Epidermal melanocyte (primary cell): ENCODE data around the gene ZBTB40.

Experiments
- DNase-seq: peaks from one replicate; pipeline ENCODE4 v3.0.0; 2011; ENCODE audit warnings: low spot score; ENCODE audit not compliant: insufficient read length

Gene ZBTB40

DNA sequence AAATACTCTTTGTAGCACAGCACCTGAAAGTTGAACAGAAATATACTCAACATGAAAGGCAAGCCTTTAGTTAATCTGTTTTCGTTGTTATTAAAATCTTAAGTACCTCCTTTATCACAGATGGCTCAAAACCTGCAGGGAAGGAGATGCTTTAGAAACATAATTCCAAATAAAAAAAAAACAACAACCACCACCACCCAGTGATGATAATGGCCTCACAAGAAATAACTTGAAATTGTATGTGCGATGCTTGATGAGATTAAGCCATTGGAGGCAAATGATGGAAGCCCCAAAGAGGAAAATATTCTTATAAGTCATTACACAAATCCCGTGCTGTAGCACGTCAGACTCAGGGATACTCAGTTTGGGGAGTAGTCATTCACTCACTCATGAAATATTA lies 24.9 kb upstream of the ZBTB40 start:
- DNase-seq = no peak

DNA sequence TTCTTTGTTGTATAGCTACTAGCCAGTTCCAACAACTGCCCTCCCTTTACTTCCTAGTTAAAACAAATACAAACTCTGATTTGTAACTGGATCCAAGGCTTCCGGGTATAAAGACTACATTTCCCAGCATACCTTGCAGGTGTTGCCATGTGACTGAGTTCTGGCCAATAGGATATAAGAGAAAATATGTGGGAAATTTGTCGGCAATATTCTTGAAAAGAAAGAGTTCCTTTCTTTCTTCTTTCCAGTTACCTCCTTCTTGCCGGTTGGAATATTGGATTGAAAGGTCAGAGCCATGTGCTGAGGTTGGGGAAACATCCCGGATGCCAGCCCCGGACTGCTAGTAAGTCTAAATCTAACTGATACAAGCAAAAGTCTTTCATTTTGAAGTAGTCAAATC lies 23.0 kb upstream of the ZBTB40 start:
- peak; percentile 78 for DNase-seq

DNA sequence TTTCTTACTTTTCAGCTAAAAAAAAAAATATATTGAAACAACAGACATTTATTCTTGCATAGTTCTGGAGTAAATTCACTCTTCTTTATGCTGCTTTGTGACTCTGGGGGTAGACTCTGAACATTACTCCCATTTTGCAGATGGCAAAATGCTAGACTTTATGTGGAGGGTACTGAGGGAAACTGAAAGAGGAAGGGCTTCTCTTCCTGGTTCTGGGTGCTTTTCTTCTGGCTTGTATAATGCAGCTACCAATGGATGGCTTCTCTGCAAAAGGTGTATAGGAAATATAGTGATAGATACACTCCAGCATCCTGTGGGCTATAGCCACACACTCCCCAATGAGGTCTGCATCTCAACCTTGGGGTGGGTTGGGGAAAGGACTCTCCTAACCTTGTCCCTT lies 19.7 kb upstream of the ZBTB40 start:
- no peak for DNase-seq

DNA sequence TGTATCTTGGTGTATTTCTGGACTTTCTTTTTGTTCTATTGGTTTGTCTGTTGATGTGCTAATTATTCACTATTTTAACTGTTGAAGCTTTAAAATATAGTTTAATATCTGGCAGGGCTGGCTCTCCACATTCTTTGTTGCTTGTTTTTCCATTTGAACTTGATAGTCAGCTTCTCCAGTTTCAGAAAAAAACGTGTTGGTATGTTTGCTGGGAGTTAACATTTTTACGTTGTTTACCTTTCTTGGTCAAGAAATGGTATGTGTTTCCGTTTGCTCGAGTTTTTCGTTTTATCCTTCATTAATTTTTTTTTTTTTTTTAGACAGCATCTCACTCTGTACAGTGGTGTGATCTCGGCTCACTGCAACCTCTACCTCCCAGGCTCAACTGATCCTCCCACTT lies 16.9 kb upstream of the ZBTB40 start:
- DNase-seq = no peak

DNA sequence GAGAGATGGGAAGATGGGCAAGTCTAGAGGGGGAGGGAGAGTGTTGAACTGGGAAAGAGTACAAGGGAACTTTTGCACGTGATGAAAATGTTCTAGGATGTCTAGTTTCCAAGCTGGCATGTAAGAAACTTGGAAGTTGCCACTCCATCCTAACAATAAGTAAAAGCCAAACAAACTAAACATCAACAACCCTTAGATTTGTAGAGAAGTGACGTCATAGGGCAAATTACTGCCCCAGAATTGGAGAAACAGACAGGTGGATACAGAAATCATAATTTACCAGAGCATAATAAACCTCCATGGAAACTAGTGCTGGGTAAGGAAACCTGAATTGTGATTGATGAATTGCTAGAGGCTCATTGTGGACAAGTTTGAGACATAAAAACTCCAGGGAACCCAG lies 14.7 kb upstream of the ZBTB40 start:
- no peak for DNase-seq

DNA sequence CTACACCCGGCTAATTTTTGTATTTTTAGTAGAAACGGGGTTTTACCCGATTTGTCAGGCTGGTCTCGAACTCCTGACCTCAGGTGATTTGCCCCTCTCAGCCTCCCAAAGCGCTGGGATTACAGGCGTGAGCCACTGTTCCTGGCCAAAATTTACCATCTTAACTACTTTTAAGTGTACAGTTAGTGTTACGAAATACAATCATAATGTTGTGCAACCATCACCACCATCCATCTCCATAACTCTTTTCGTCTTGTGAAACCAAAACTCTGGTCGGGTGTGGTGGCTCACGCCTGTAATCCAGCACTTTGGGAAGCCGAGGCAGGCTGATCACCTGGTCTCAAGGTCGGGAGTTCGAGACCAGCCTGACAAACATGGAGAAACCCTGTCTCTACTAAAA lies 14.1 kb upstream of the ZBTB40 start:
- DNase-seq = no peak

DNA sequence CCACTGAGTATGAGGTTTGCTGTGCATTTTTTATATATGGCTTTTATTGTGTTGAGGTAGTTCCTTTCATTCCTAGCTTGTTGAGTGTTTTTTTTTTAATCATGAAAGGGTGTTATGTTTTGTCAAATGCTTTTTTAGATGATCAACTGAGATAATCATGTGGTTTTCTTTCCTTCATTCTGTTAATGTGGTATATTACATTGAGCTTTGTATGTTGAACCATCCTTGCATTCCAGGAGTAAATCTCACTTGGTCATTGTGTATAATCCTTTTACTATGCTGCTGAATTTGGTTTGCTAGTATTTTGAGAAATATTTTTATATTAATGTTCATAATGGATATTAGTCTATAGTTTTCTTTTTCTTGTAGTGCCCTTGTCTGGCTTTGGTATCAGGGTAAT lies 11.1 kb upstream of the ZBTB40 start:
- no peak for DNase-seq

DNA sequence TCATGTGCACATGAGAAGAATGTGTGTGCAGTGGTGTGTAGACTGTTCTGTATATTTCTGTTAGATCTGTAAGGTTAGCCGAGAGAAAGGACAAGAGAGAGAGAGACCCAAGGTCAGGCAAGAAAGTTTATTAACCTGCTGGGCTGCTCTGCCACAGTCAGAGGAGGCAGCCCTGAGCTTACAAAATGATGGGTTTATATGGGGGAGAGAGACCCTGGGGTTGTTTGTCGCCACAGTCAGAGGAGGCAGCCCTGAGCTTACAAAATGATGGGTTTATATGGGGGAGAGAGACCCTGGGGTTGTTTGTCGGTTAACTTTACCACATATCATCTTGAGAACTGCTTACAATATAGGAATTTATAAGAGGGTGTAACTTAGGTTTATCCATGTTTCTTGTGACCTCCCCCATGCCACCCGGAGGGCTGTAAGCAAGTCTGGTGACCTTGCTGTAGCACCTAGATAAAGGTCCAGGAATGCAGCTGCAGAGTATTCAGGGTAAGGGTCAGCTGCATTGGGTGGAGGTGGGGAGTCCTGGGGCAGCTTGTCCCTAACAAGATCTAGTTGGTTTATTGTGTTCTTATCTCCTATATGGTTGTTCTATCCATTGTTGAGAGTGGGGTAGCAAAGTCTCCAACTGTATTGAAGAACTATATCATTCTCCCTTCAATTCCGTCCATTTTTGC lies 9.3 kb upstream of the ZBTB40 start:
- no peak for DNase-seq

DNA sequence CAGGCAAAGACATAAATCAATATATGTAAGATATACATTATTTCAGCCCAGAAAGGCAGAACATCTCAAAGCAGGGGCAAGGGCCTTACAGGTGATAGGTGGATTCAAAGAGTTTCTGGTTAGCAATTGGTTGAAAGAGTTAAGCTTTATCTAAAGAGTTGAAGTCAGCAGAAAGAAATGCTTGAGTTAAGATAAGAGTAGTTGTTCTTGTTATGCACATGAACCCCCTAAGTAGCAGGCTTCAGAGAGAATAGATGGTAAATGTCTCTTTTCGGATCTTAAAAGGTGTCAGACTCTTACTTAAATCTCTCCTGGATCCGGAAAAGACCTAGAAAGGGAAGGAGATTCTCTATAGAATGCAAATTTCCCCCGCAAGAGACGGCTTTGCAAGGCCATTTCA lies 8.3 kb upstream of the ZBTB40 start:
- DNase-seq = no peak

DNA sequence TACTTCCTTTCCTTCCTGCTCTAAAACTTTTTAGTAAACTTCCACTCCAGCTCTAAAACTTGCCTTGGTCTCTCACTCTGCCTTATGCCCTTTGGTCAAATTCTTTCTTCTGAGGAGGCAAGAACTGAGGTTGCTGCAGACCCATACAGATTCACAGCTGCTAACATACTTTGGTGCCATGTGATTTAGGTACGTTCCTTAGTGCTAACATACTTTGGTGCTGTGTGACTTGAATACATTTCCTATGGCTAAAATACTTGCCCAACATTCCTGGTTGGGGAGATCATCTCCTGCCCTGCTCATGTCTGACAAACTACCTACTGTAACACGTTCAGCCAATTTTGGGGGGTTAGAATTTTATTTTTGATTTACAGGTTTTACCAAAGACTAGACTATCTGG lies 6.8 kb upstream of the ZBTB40 start:
- DNase-seq = no peak

DNA sequence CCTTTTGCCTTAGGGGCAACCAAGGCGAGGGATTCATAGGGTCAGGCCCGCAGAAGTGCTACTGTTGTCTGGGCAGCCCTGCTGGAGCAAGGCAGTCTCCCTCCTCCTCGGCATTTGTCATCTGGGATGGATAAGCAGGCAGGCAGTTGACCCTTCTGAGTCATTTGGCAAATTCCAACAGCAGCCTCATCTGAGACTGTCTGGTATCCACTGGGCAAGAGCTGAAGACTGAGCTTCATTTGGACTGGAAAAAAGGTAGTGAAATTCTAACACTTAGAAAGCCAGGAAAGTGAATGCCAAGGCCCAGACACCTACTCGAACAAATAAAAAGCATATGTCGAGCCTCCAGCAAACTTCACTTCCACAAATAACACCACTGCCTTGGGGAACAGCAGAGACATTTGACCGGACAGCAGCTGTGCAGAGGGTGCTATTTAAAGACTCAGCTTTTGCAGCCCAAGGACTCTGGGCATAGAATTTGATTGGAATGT lies 4.0 kb upstream of the ZBTB40 start:
- peak; percentile 46 for DNase-seq

DNA sequence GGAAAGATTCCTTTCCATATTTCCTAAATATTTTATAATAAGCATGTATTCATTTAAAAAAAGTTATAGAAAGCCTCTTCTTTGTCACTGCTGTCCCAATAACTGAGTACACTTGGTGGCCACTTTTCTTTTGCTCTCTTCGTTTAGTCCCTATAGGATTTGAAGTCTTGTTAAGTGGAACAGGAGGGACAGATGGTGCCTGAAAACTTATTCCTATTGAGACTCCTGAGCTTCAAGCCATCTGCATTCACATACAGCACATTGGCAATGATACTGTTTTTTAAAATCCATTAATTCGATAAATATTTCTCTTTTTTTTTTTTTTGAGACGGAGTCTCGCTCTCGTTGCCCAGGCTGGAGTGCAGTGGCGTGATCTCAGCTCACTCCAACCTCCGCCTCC lies 2.0 kb upstream of the ZBTB40 start:
- DNase-seq = no peak

DNA sequence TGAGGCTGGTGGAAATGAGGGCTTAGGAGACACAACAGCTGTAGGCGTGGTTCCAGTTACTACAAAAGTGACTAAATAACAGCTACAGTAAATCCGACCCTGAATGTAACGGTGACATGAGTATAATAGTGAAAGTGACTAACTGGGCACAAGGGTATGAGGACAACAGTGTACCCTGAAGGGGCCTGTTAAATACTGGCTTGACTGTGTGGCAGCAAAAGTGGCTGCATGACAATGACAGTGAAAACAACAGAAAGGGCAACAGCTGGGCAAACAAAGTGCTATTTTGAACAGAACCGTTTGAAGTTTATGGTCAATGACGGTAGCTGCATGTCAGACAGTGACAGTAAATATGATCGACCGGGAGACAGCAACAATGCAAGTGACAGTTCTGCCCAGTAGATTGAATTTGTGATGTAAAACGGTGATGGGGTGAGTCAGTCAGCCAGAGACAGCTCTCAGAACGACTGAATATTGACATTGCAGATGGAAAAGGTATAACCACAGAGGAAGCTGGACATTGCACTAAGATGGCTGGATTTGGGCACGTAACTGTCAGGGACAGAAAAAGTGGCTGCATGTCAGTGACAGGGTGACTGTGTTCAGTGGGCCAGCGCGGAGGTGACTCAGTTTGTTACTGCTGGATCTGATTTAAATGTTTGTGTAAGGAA lies 1.2 kb upstream of the ZBTB40 start:
- no peak for DNase-seq

DNA sequence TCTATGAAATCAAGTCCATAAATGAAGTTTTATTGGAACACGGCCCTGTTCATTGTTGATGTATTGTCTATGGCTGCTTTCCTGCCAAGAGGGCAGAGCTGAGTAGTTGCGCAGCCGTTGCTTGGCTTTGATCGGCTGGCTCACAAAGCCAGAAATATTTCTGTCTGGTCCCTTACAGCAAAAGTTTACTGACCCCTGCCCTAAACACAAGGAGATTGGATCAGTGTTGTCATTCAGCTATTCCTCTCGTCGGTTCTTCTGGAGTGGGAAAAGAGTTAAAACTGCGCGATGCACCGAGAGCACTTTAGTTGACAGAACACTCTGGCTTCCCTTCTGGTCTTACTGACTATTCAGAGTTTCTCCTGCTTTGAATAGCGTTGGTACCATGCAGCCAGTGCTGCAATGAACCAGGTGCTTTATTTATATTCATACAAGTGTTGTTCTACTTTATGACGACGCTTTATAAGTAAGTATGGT lies 868 bp downstream of the ZBTB40 start:
- no peak for DNase-seq

DNA sequence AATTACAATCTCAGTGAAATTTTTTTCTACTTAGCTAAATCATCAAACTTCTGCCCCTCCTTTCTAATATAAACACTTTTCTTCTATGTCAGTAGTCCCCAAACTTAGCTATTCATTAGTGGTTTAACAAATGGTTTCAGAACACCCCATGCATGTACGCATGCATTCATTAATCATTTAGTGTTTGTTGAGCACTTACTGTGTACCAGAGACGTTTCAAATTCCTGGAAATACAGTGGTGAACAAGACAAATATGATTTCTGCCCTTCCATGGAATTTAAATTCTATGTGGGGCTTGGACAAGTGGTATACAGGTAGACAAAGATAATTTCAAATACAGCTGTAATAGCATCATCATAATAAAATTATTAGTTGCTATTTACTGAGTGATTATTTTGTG lies 1.5 kb downstream of the ZBTB40 start:
- no peak for DNase-seq

DNA sequence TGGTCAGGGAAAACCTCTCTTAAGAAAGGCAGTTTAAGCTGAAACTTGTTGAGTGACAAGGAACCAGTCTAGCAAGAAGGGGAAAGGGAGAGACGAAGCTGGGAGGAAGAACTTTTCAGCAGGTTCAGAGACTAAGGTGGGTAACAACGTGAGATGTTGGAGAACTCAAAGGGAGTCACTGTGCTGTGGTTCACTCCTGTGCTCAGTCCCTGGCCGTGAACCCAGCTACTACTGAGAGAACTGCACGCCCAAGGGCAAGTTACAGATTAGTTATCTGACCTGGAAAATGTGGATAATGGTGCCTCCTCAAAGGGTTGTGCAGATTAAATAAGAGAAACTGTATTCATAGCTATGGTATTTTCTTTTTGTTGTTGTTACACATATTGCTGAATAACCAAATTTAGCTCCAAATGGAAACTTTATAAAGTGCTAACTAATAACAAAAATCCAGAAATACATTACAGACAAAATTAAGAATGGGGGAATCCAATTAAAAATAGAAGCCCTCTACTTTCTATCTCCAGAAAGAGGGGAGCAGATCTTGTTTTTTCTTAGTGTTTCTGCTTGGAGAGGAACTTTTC lies 2.9 kb downstream of the ZBTB40 start:
- no peak for DNase-seq

DNA sequence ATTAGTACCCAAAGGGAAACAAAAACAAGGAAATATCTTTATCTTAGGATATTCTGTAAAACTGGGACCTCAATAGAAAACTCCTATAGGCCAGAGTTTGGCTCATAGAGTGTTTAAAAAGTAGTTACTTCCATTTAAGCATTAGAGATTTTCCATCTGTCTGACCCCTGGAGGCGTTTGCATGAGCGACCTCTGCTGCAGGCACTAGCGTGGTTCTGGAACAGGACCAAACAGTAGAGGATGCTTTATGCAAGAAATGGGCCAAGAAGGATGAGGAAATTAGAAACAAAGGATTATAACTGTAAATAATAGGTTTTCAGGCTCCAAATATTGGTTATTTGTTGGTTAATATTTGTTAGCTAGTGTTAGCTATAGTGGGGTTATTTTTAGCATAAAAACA lies 5.7 kb downstream of the ZBTB40 start:
- no peak for DNase-seq

DNA sequence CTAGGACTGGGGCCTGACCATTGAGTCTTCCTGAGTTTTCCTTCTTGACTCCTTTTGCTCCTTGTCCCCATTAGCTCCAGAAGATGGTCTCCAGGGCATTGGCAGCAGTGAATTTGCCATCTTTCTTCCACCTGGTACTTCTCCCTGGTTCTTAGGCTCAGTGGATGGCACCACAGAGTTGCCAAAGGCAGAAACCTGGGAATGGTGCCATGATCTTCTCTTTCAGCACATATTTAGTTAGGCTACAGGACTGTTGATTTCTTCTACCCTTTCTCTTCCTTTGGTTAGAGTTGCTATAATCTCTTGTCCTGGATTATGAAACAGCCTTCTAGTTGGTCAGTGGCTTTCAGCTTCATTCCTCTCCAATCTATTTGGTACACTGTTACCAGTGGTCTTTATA lies 6.2 kb downstream of the ZBTB40 start:
- DNase-seq = no peak

DNA sequence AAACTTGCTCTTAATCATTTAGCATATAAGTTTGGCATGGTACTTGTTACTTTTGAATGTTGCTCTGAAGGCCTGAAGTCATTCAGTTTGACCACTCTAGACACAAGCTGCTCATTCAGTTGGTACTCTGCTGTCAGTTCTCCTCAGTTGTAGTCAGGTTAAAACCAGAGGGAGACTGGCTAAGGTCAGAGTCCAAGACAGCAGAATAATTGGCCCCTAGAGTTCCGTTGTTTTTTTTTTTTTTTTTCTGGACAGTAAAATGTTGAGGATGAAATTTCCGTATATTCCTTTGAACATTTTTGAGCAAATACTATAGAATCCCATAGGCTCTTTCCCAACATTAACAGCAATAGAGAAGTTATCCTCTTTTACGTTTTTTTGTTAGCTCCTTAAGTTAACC lies 9.4 kb downstream of the ZBTB40 start:
- no peak for DNase-seq

DNA sequence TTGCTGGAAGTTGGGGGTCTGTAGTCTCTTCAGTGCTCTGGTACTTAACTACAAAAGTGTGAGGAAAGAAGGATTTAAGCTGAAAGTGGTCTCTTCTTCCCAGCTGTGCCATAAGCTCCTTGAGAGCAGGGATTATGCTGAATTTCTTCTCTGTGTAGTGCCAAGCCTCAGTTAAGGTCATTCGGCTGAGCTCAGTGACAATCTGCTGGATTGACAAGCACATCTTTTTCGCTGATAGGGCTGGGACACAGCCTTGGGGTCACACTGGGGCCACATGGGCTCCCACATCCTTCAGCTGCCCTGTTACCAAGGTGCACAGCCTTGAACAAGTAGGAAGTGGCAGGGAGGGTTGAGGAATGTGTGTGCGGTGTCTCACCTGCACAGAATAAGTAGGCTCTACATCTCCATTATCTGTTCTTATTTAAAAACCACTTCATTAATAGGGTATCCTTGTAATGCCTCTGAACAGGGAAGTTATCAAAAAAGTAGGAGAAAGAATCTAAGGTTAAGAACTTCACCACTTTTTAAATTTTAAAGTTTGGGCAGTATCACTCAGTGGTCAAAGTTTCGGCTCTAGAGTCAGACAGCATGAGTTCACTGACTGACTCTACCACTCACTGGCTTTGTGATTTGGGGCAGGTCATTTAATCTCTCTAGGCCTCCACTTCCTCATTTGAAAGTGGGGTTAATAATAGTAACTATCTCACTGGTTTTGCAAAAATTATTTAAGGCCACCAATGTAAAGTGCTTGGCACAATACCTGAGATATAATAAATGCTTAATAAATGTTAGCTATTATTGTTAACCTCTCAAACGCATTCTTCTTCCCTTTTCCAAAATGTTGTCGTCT lies 10.3 kb downstream of the ZBTB40 start:
- no peak for DNase-seq

DNA sequence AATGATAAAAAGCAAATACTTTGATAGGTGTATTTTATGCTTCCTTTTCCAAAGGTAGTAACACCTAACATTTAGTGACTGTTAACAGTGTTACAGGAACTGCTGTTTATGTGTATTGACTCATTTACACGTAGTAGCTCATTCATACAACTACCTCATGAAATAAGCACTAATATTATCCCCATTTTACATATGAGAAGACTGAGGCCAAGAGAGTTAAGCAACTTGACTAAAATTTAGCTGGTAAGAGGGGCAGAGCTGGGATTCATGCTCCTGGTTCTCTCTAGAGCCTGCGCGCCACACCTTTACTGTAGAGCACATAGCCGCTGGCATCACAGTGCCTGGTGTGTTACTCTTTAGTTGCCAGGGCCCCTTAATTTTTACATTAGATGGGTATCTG lies 11.3 kb downstream of the ZBTB40 start:
- DNase-seq = no peak

DNA sequence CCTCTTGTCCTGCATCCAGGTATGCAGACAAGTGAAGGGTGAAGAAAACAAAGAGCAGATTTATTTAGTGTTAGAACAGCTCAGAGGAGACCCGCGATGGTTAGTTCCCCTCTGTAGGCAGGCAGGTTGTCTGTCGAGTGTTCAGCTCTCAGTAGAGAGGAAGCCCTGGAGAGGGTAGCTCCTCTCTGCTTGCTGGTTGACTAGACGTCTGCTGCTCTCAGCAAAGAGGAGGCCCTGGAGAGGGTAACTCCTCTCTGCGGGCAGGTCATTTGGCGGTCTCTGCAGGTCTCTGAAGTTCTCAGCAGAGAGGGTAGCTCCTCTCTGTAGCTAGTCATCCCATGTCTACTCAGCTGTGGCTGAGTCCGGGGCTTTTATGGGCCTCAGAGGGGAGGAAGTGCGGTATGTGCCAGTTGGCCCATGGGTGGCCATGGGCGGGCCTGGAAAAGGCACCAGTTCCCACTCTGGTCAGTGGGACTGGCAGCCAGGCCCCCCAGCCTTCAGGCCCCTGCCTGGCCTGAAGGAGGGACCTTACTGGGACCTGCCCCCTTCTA lies 13.4 kb downstream of the ZBTB40 start:
- no peak for DNase-seq
